ENCODE results near the gene DNAAF1. TPM values are rescaled to one million over a fixed set of nuclear protein-coding genes. Genes with fewer than 3 reads are reported as not detected.

The DNAAF1 gene
- total and polyA plus RNA-seq, 2 of the 4 experiments (the other 2 are of a cell fraction) = 0.05 TPM; not detected in 1

DNA sequence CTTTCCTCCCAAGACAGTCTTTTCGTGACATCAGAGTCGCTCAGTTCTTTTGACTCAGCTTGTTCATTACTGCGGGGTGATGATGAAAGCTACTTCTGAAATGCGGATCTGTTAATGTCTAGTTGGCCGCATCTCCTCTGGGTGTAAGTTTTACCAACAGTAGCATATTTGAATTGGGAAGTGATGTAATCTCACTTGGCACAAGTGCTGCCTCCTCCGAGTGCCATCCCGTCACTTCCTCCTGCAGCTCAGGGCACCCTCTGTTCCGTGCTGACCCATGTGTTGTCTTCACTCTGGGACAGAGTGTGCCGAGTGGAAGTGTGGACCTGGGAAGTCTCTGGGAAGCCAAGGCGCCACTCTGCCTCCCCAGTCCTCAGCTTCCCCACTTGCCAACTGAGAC is 54.8 kb downstream of the DNAAF1 start:
- Histone ChIP-seq H2AFZ (replicated peaks; ENCODE audit: low read length, poor library complexity) (no peak overlapping the region), H3K9ac (ENCODE audit: low read depth, low read length) (no peak overlapping the region), H4K91ac (ENCODE audit: insufficient read depth, low read depth, low read length) (no peak overlapping the region), H2AK5ac (ENCODE audit: low read depth, low read length) (no peak overlapping the region), H3K9me3 (ENCODE audit: control insufficient read depth, insufficient read depth, low read length) (no peaks in the 10 kb centered on the region), H3K27me3 (ENCODE audit: control insufficient read depth, insufficient read depth, low read length) (peaks cover 16% of the 10 kb centered on the region), H3K18ac (ENCODE audit: low read depth, low read length) (no peak overlapping the region), H2BK5ac (ENCODE audit: low read depth, low read length, poor library complexity, severe bottlenecking) (no peak overlapping the region), H3K23ac (ENCODE audit: low read depth, low read length) (no peak overlapping the region), H2AK9ac (replicated peaks; ENCODE audit: low read depth, low read length, poor library complexity) (no peak overlapping the region), H4K8ac (ENCODE audit: low read depth in 2 of 2, low read length in 2 of 2) (no peak overlapping the region), H3K4me2 (ENCODE audit: low read depth, low read length) (no peak overlapping the region), H2BK20ac (ENCODE audit: low read depth, low read length) (no peak overlapping the region), H3K56ac (ENCODE audit: extremely low read depth, insufficient read depth, low read length) (no peak overlapping the region), H2BK15ac (ENCODE audit: low read depth, low read length) (no peak overlapping the region), H3K79me1 (ENCODE audit: low read depth in 1 of 2, low read length in 2 of 2) (no peaks in the 10 kb centered on the region), H3K36me3 (ENCODE audit: control insufficient read depth, insufficient read depth, low read length) (no peaks in the 10 kb centered on the region), H3K14ac (replicated peaks; ENCODE audit: low read depth, low read length) (no peak overlapping the region), H3K4me3 (ENCODE audit: insufficient read depth, low read depth, low read length) (no peak overlapping the region), H3K9me1 (ENCODE audit: insufficient read depth, low read length) (no peaks in the 10 kb centered on the region), H4K20me1 (ENCODE audit: insufficient read depth, low read length) (no peaks in the 10 kb centered on the region; the same call in 1 of the 2 replicates), H3K4me1 (ENCODE audit: control insufficient read depth, insufficient read depth, low read length) (peaks cover 2% of the 10 kb centered on the region; the same call in 1 of the 2 replicates), H4K5ac (ENCODE audit: low read depth, low read length) (no peak overlapping the region), H3K4ac (ENCODE audit: low read depth, low read length) (no peak overlapping the region), H3K27ac (ENCODE audit: insufficient read depth, low read length) (no peak overlapping the region), H2BK120ac (ENCODE audit: low read depth, low read length) (no peak overlapping the region)
- TF ChIP-seq MXI1 (IDR thresholded peaks at IDR 0.05; ENCODE audit: borderline replicate concordance, low read depth, low read length) = no peak
- no peak for TF ChIP-seq USF2 (IDR thresholded peaks at IDR 0.05; ENCODE audit: low read depth, low read length)
- TF ChIP-seq RFX5 (IDR thresholded peaks at IDR 0.05; ENCODE audit: low read depth, low read length) = no peak
- no peak for TF ChIP-seq CEBPB (IDR thresholded peaks at IDR 0.05; ENCODE audit: low read depth, low read length)
- TF ChIP-seq CHD1 (IDR thresholded peaks at IDR 0.05; ENCODE audit: low read depth, low read length) = no peak
- no peak for TF ChIP-seq FOS (IDR thresholded peaks at IDR 0.05; ENCODE audit: low read depth, low read length)
- no peak for TF ChIP-seq RAD21 (IDR thresholded peaks at IDR 0.05; ENCODE audit: low read length)
- TF ChIP-seq, protein P1, sequence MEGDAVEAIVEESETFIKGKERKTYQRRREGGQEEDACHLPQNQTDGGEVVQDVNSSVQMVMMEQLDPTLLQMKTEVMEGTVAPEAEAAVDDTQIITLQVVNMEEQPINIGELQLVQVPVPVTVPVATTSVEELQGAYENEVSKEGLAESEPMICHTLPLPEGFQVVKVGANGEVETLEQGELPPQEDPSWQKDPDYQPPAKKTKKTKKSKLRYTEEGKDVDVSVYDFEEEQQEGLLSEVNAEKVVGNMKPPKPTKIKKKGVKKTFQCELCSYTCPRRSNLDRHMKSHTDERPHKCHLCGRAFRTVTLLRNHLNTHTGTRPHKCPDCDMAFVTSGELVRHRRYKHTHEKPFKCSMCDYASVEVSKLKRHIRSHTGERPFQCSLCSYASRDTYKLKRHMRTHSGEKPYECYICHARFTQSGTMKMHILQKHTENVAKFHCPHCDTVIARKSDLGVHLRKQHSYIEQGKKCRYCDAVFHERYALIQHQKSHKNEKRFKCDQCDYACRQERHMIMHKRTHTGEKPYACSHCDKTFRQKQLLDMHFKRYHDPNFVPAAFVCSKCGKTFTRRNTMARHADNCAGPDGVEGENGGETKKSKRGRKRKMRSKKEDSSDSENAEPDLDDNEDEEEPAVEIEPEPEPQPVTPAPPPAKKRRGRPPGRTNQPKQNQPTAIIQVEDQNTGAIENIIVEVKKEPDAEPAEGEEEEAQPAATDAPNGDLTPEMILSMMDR (conservative IDR thresholded peaks at IDR 0.05; ENCODE audit: low read depth, low read length) = no peak
- no peak for TF ChIP-seq RCOR1 (IDR thresholded peaks at IDR 0.05; ENCODE audit: insufficient replicate concordance, low read length)
- TF ChIP-seq MAZ (IDR thresholded peaks at IDR 0.05; ENCODE audit: borderline replicate concordance, low read depth, low read length) = no peak
- no peak for TF ChIP-seq POLR2A (IDR thresholded peaks at IDR 0.05; ENCODE audit: low read depth, low read length)
- TF ChIP-seq BHLHE40 (IDR thresholded peaks at IDR 0.05; ENCODE audit: low read depth, low read length) = no peak
- TF ChIP-seq NFE2L2 (IDR thresholded peaks at IDR 0.05; ENCODE audit: low read depth, low read length) = no peak
- no peak for TF ChIP-seq MAFK (IDR thresholded peaks at IDR 0.05; ENCODE audit: low read depth, low read length)
- TF ChIP-seq, protein P2, sequence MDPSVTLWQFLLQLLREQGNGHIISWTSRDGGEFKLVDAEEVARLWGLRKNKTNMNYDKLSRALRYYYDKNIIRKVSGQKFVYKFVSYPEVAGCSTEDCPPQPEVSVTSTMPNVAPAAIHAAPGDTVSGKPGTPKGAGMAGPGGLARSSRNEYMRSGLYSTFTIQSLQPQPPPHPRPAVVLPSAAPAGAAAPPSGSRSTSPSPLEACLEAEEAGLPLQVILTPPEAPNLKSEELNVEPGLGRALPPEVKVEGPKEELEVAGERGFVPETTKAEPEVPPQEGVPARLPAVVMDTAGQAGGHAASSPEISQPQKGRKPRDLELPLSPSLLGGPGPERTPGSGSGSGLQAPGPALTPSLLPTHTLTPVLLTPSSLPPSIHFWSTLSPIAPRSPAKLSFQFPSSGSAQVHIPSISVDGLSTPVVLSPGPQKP (IDR thresholded peaks at IDR 0.05; ENCODE audit: borderline replicate concordance, low read depth, low read length) = no peak
- TF ChIP-seq SMC3 (IDR thresholded peaks at IDR 0.05; ENCODE audit: low read depth, low read length) = no peak
- intact Hi-C loops (cut with micrococcal nuclease) (no loop called here), dilution Hi-C loops (cut with HindIII; ENCODE audit: low sequenced_read_pairs, unreplicated experiment) (no loop called here), in situ Hi-C loops (cut with MboI; ENCODE audit: low sequenced_read_pairs) (no loop called here)
- no TSS peak for BruUV-seq (replicated peaks)
- CTCF ChIA-PET = interaction anchor here (1.2 kb wide), 1 partner anchor 13 kb away, joined by 3 read pairs; no protein-coding TSS in a partner anchor
- DNase-seq (no peak), ATAC-seq (ENCODE audit: low read depth) (no peak)
- 74% methylated on average over 3 of the region's 10 CpGs; no CpG with 5 or more reads in 1 of the 2 experiments for WGBS, 2 experiments (ENCODE audit: extremely low coverage in 2 of 2, insufficient read length in 1 of 2)
- POLR2A ChIA-PET (ENCODE audit: unreplicated experiment) = no interaction called here
